ENCODE results near the gene KCNAB1.

KCNAB1 gene

DNA sequence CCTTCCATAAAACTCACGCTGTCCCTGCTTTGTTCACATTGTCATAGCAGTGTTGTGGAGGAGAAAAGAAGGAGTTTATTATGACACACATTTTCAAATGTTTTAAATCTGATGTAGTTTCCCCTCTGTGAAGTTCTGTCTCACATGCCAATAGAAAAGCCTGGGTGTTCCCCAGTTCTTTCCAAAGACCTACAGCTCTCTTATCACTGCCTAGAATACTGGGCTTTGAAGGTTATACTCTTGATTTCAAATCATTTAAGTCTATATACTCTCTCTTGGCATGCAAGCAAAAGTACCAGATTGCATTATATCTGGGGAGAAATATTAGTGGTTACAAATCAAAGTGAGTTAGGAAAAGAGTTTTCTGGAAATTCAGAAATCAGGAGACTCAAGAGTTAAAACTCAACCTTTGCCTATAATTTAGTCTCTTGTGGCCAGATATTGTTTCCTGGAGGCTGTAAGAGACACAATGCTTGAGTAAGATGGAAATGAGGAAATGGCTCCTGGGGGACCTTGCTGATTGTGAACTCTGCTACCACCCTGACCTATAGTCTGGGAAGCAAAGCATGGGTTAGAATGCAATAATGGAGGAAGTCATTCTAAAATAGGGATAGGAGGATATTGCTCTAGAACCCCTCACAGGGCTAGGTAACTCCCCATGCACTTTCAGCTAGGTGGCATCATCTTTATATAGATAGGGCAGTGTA is 182.8 kb downstream of the KCNAB1 start (continued):
- TF ChIP-seq, protein P1, sequence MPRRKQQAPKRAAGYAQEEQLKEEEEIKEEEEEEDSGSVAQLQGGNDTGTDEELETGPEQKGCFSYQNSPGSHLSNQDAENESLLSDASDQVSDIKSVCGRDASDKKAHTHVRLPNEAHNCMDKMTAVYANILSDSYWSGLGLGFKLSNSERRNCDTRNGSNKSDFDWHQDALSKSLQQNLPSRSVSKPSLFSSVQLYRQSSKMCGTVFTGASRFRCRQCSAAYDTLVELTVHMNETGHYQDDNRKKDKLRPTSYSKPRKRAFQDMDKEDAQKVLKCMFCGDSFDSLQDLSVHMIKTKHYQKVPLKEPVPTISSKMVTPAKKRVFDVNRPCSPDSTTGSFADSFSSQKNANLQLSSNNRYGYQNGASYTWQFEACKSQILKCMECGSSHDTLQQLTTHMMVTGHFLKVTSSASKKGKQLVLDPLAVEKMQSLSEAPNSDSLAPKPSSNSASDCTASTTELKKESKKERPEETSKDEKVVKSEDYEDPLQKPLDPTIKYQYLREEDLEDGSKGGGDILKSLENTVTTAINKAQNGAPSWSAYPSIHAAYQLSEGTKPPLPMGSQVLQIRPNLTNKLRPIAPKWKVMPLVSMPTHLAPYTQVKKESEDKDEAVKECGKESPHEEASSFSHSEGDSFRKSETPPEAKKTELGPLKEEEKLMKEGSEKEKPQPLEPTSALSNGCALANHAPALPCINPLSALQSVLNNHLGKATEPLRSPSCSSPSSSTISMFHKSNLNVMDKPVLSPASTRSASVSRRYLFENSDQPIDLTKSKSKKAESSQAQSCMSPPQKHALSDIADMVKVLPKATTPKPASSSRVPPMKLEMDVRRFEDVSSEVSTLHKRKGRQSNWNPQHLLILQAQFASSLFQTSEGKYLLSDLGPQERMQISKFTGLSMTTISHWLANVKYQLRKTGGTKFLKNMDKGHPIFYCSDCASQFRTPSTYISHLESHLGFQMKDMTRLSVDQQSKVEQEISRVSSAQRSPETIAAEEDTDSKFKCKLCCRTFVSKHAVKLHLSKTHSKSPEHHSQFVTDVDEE (CRISPR knock-in tag; IDR thresholded peaks at IDR 0.05): no peak
- TF ChIP-seq PPARA (CRISPR knock-in tag; IDR thresholded peaks at IDR 0.05; ENCODE audit: borderline replicate concordance) (no peak), GLIS3 (CRISPR knock-in tag; IDR thresholded peaks at IDR 0.05) (no peak), ZNF70 (CRISPR knock-in tag; IDR thresholded peaks at IDR 0.05) (no peak), ZFP30 (CRISPR knock-in tag; IDR thresholded peaks at IDR 0.05) (no peak), OSR1 (CRISPR knock-in tag; IDR thresholded peaks at IDR 0.05) (no peak), TCF4 (CRISPR knock-in tag; IDR thresholded peaks at IDR 0.05; ENCODE audit: borderline replicate concordance) (no peak), ZNF8 (CRISPR knock-in tag; IDR thresholded peaks at IDR 0.05) (no peak)

DNA sequence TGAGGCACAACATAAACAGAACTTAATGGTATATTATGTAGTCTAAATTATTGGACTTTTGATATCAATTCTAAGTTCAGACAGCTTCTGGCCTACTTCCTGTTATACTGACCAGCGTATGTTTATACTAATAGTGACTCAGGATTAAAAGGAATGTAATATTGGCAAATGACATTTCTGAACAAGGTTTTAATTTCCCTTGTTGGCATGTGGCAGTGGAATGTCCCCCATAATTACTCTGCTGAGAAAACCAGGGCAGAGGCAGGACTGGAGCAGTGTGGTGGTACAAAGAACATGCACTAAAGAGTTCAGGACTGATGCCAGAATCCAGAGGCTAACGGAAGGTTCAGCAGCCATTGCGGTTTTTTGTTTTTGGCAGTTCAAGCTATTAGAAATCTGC is 184.0 kb downstream of the KCNAB1 start:
- ATAC-seq: peak; percentile 71
- TF ChIP-seq ZC3H10 (CRISPR knock-in tag; IDR thresholded peaks at IDR 0.05): no peak
- peak; percentile 68 for TF ChIP-seq ISL1 (CRISPR knock-in tag; IDR thresholded peaks at IDR 0.05)
- 0 out of 2 replicates have a peak, but pooled peaks have one; percentile 17 for TF ChIP-seq TOX (CRISPR knock-in tag; IDR thresholded peaks at IDR 0.05; ENCODE audit: borderline replicate concordance)

DNA sequence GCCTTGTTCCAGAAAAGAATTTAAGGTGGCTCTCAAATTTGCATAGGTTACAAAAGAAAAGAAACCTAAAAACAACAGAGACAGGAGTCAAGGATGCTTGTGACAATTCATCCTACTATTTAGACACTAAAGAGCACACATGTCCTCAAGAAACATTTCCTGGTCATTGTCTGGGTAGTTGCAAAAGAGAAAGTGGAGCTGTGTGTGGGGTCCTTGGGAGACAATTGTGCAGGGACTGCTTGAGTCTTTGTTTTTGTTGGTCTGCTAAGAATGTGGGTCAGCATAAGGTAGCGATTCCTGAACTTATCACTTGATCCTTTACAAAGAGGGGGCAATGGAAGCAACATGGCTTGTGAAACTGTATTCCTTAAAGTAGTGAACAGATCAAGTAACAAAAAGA is 185.3 kb downstream of the KCNAB1 start:
- ATAC-seq: no peak
- TF ChIP-seq ZNF565 (CRISPR knock-in tag; conservative IDR thresholded peaks at IDR 0.05; ENCODE audit: low read depth) (no peak), ISL1 (CRISPR knock-in tag; IDR thresholded peaks at IDR 0.05) (no peak), CSDC2 (CRISPR knock-in tag; IDR thresholded peaks at IDR 0.05) (no peak), RARB (CRISPR knock-in tag; IDR thresholded peaks at IDR 0.05) (no peak), GLIS3 (CRISPR knock-in tag; IDR thresholded peaks at IDR 0.05) (no peak), ESRRG (CRISPR knock-in tag; IDR thresholded peaks at IDR 0.05) (no peak), TOX (CRISPR knock-in tag; IDR thresholded peaks at IDR 0.05; ENCODE audit: borderline replicate concordance) (no peak), OSR1 (CRISPR knock-in tag; IDR thresholded peaks at IDR 0.05) (no peak), SNAI2 (CRISPR knock-in tag; IDR thresholded peaks at IDR 0.05) (no peak), ZNF70 (CRISPR knock-in tag; IDR thresholded peaks at IDR 0.05) (no peak), PPARA (CRISPR knock-in tag; IDR thresholded peaks at IDR 0.05; ENCODE audit: borderline replicate concordance) (no peak), ZC3H10 (CRISPR knock-in tag; IDR thresholded peaks at IDR 0.05) (no peak), BACH2 (CRISPR knock-in tag; IDR thresholded peaks at IDR 0.05; ENCODE audit: borderline replicate concordance) (no peak), ARNTL (CRISPR knock-in tag; IDR thresholded peaks at IDR 0.05; ENCODE audit: borderline replicate concordance, low read depth) (no peak)
- TF ChIP-seq, protein P2, sequence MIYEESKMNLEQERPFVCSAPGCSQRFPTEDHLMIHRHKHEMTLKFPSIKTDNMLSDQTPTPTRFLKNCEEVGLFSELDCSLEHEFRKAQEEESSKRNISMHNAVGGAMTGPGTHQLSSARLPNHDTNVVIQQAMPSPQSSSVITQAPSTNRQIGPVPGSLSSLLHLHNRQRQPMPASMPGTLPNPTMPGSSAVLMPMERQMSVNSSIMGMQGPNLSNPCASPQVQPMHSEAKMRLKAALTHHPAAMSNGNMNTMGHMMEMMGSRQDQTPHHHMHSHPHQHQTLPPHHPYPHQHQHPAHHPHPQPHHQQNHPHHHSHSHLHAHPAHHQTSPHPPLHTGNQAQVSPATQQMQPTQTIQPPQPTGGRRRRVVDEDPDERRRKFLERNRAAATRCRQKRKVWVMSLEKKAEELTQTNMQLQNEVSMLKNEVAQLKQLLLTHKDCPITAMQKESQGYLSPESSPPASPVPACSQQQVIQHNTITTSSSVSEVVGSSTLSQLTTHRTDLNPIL (CRISPR knock-in tag; IDR thresholded peaks at IDR 0.05; ENCODE audit: low read depth): no peak
- TF ChIP-seq, protein P3, sequence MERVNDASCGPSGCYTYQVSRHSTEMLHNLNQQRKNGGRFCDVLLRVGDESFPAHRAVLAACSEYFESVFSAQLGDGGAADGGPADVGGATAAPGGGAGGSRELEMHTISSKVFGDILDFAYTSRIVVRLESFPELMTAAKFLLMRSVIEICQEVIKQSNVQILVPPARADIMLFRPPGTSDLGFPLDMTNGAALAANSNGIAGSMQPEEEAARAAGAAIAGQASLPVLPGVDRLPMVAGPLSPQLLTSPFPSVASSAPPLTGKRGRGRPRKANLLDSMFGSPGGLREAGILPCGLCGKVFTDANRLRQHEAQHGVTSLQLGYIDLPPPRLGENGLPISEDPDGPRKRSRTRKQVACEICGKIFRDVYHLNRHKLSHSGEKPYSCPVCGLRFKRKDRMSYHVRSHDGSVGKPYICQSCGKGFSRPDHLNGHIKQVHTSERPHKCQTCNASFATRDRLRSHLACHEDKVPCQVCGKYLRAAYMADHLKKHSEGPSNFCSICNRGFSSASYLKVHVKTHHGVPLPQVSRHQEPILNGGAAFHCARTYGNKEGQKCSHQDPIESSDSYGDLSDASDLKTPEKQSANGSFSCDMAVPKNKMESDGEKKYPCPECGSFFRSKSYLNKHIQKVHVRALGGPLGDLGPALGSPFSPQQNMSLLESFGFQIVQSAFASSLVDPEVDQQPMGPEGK (CRISPR knock-in tag; IDR thresholded peaks at IDR 0.05; ENCODE audit: borderline replicate concordance): no peak
- TF ChIP-seq, protein P4, sequence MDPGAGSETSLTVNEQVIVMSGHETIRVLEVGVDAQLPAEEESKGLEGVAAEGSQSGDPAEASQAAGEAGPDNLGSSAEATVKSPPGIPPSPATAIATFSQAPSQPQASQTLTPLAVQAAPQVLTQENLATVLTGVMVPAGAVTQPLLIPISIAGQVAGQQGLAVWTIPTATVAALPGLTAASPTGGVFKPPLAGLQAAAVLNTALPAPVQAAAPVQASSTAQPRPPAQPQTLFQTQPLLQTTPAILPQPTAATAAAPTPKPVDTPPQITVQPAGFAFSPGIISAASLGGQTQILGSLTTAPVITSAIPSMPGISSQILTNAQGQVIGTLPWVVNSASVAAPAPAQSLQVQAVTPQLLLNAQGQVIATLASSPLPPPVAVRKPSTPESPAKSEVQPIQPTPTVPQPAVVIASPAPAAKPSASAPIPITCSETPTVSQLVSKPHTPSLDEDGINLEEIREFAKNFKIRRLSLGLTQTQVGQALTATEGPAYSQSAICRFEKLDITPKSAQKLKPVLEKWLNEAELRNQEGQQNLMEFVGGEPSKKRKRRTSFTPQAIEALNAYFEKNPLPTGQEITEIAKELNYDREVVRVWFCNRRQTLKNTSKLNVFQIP (CRISPR knock-in tag; IDR thresholded peaks at IDR 0.05; ENCODE audit: borderline replicate concordance, low read depth): no peak

DNA sequence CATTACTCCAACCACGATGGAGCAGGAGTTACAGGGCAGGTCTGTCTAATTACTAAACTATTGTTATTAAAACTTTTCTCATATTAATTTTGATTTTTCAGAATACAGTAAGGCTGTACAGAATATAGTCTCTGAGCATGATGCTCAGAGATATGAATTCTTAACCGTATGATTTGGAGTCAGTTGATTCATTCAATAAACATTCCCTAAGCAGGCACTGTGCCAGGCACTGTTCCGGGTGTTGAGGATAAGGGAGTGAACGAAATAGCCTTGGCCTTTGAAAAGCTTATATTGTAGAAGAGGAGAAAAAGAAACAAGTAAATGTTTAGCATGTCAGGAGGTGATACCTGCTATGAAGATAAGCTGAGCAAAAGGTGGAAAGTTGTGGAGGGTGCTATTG is 187.3 kb downstream of the KCNAB1 start:
- TF ChIP-seq CSDC2 (CRISPR knock-in tag; IDR thresholded peaks at IDR 0.05): no peak
- TF ChIP-seq, protein P3 (CRISPR knock-in tag; IDR thresholded peaks at IDR 0.05; ENCODE audit: borderline replicate concordance): no peak
- no peak for TF ChIP-seq ZC3H10 (CRISPR knock-in tag; IDR thresholded peaks at IDR 0.05)
- TF ChIP-seq ARNTL (CRISPR knock-in tag; IDR thresholded peaks at IDR 0.05; ENCODE audit: borderline replicate concordance, low read depth): no peak
- TF ChIP-seq GLIS3 (CRISPR knock-in tag; IDR thresholded peaks at IDR 0.05): no peak
- TF ChIP-seq ZNF565 (CRISPR knock-in tag; conservative IDR thresholded peaks at IDR 0.05; ENCODE audit: low read depth): no peak
- peak; percentile 65 for ATAC-seq
